ENCODE data around the gene IL1RAP.

DNA sequence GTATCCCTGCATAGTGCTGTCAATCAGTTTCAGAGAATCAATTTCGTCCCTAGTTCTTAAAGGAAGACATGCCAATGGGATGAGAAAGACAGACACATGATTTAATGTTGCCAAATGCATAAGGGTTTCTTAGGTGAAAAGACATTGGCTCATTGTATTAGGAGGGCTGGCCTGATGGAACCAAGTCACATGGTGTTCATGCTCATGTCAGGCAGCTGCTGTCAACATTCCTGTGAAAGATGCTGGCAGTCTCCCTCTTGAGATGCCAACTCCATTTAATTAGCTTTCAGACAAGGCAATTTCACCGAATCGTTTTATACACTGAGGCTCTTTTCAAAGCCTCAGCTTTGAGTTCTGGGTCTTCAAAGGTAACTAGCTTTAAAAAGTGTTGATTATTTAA, 16.1 kb upstream of the IL1RAP start:
- TF ChIP-seq, protein P1, sequence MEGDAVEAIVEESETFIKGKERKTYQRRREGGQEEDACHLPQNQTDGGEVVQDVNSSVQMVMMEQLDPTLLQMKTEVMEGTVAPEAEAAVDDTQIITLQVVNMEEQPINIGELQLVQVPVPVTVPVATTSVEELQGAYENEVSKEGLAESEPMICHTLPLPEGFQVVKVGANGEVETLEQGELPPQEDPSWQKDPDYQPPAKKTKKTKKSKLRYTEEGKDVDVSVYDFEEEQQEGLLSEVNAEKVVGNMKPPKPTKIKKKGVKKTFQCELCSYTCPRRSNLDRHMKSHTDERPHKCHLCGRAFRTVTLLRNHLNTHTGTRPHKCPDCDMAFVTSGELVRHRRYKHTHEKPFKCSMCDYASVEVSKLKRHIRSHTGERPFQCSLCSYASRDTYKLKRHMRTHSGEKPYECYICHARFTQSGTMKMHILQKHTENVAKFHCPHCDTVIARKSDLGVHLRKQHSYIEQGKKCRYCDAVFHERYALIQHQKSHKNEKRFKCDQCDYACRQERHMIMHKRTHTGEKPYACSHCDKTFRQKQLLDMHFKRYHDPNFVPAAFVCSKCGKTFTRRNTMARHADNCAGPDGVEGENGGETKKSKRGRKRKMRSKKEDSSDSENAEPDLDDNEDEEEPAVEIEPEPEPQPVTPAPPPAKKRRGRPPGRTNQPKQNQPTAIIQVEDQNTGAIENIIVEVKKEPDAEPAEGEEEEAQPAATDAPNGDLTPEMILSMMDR (IDR thresholded peaks at IDR 0.05; ENCODE audit: low read depth, low read length) = no peak
- TF ChIP-seq POLR2A (IDR thresholded peaks at IDR 0.05; ENCODE audit: extremely low read depth, insufficient read length) = no peak
- TF ChIP-seq, protein P2, sequence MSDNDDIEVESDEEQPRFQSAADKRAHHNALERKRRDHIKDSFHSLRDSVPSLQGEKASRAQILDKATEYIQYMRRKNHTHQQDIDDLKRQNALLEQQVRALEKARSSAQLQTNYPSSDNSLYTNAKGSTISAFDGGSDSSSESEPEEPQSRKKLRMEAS (IDR thresholded peaks at IDR 0.05; ENCODE audit: low read depth, low read length) = no peak
